Stimulated activated CD8-positive, alpha-beta memory T cell treated with anti-CD3 and anti-CD28 coated beads, Interleukin-4, amount 100 ng/mL, for 48 hours (primary cell): ENCODE results near the gene DDX1.
"Not testable (repeated sequence)": the region's sequence is repeated elsewhere in the genome, so short reads cannot be mapped to it uniquely, and the experiment has no call there.

ENCODE experiments used
- DNase-seq: peaks from one replicate; pipeline ENCODE4 v3.0.0-alpha.2; 2020

The DDX1 gene

GRCh38 chr2:15618449-15618855, 26.8 kb downstream of the DDX1 start:
- no peak for DNase-seq

GRCh38 chr2:15619076-15619475, 27.4 kb downstream of the DDX1 start:
- DNase-seq = no peak

GRCh38 chr2:15619510-15619909, 27.8 kb downstream of the DDX1 start:
- no peak for DNase-seq

- no peak for DNase-seq
These were observed 28.3 kb downstream of the DDX1 start for GRCh38 chr2:15619938-15620337.

- DNase-seq = no peak
These were observed 28.7 kb downstream of the DDX1 start for GRCh38 chr2:15620340-15620739.

- no peak for DNase-seq
These were observed 29.3 kb downstream of the DDX1 start for GRCh38 chr2:15620857-15621471.

GRCh38 chr2:15621472-15621870, 29.8 kb downstream of the DDX1 start:
- DNase-seq = not testable (repeated sequence)

GRCh38 chr2:15622214-15622613, 30.5 kb downstream of the DDX1 start:
- no peak for DNase-seq

- no peak for DNase-seq
These were observed 31.2 kb downstream of the DDX1 start for GRCh38 chr2:15622614-15623480.

- DNase-seq = no peak
These were observed 31.8 kb downstream of the DDX1 start for GRCh38 chr2:15623481-15623796.

- DNase-seq = no peak
These were observed 32.4 kb downstream of the DDX1 start for GRCh38 chr2:15623898-15624541.

GRCh38 chr2:15624903-15625302, 33.2 kb downstream of the DDX1 start:
- no peak for DNase-seq

GRCh38 chr2:15625344-15626036, 33.8 kb downstream of the DDX1 start:
- no peak for DNase-seq

- no peak for DNase-seq
These were observed 34.5 kb downstream of the DDX1 start for GRCh38 chr2:15626126-15626525.

- DNase-seq = no peak
These were observed 35.3 kb downstream of the DDX1 start for GRCh38 chr2:15626967-15627366.

- DNase-seq = no peak
These were observed 36.4 kb downstream of the DDX1 start for GRCh38 chr2:15627817-15628684.

GRCh38 chr2:15628899-15629855, 37.5 kb downstream of the DDX1 start:
- no peak for DNase-seq

- DNase-seq = no peak
These were observed 38.7 kb downstream of the DDX1 start for GRCh38 chr2:15630121-15630977.

- no peak for DNase-seq
These were observed 39.5 kb downstream of the DDX1 start for GRCh38 chr2:15630978-15631719.

GRCh38 chr2:15631883-15632282, 40.2 kb downstream of the DDX1 start:
- DNase-seq = no peak
